Measurements from ENCODE around the gene CD79B. TPM values are rescaled to one million over a fixed set of nuclear protein-coding genes. Genes with fewer than 3 reads are reported as not detected.

Gene CD79B
- total and polyA plus RNA-seq, 9 of the 15 experiments (the other 6 are each of a cell fraction or from before 2014, with no cell fraction given) = 0.15 to 0.62 (median 0.44) TPM; not detected in 2

GRCh38 chr17:63974594-63975192, 42.6 kb upstream of the CD79B start:
- Histone ChIP-seq H2AFZ (ENCODE audit: low read depth, low read length) (no peak overlapping the region), H3K4me3 (no peak overlapping the region), H3K27ac (ENCODE audit: extremely low read depth, low read depth, low read length) (no peak overlapping the region), H3K27me3 (ENCODE audit: control insufficient read depth in 2 of 2, insufficient read depth in 2 of 2, low read length in 2 of 2) (peaks cover 0 to 28% of the 10 kb centered on the region in 2 experiments; a peak in 3 of 5 replicates), H3K9ac (ENCODE audit: insufficient read depth in 1 of 2, low read depth in 2 of 2, low read length in 2 of 2) (peak overlapping the region in 1 of 2 experiments; percentile 48; a peak in 2 of 4 replicates), H3K79me2 (ENCODE audit: control insufficient read depth, insufficient read depth, low read length) (no peaks in the 10 kb centered on the region), H3K4me1 (replicated peaks in 1 of 2; ENCODE audit: control insufficient read depth in 2 of 2, insufficient read depth in 2 of 2, low read length in 2 of 2) (peaks cover 4 to 22% of the 10 kb centered on the region in 2 experiments; a peak in 4 of 5 replicates), H4K20me1 (replicated peaks; ENCODE audit: control insufficient read depth, insufficient read depth, low read length) (no peaks in the 10 kb centered on the region), H3K9me3 (replicated peaks; ENCODE audit: control insufficient read depth, insufficient read depth, low read depth, low read length) (no peaks in the 10 kb centered on the region), H3K4me2 (ENCODE audit: insufficient read depth, low read length) (no peak overlapping the region), H3K9me1 (ENCODE audit: control insufficient read depth, insufficient read depth, low read length) (no peaks in the 10 kb centered on the region), H3K36me3 (ENCODE audit: control insufficient read depth, insufficient read depth, low read length) (no peaks in the 10 kb centered on the region)
- 23% methylated on average over 8 of the region's 10 CpGs for WGBS (ENCODE audit: insufficient coverage, low coverage, missing lambda C conversion rate)
- no TSS peak for BruUV-seq (replicated peaks)
- CTCF ChIA-PET (ENCODE audit: low intra/inter-chr PET ratio) = no interaction called here
- in situ Hi-C loops (cut with MboI) (no loop called here), intact Hi-C loops (cut with micrococcal nuclease) (no loop called here)
- POLR2A ChIA-PET = interaction anchor here (0.7 to 1.5 kb wide), 4 partner anchors 19 to 39 kb away, joined by 3 to 6 read pairs (median 3); no protein-coding TSS in a partner anchor
- DNase-seq (ENCODE audit: extremely low read depth in 1 of 4, low spot score in 3 of 4) (no peak), ATAC-seq (peak; percentile 13; the same call in 1 of the 3 replicates), FAIRE-seq (no peak)
- no peak for TF ChIP-seq MTA2 (IDR thresholded peaks at IDR 0.05; ENCODE audit: low read depth)
- TF ChIP-seq FOSL1 (tag; conservative IDR thresholded peaks at IDR 0.05) = peak; percentile 87
- TF ChIP-seq TSHZ1 (CRISPR knock-in tag; IDR thresholded peaks at IDR 0.05) = no peak
